HFFc6 (cell line): ENCODE measurements around the gene PRKCE. TPM values are rescaled to one million over a fixed set of nuclear protein-coding genes. Genes with fewer than 3 reads are reported as not detected.

ENCODE experiments used
- DNase-seq: peaks from one replicate; pipeline ENCODE4 v3.0.0-alpha.2; 2018
- H3K27ac Mint-ChIP-seq: 2 replicates; pipeline ENCODE4 v1.8.0; 2020; ENCODE audit warnings: mild to moderate bottlenecking, mixed read lengths
- H3K27me3 Mint-ChIP-seq: 2 replicates; pipeline ENCODE4 v1.8.0; 2021; ENCODE audit warnings: mild to moderate bottlenecking, moderate library complexity, mixed read lengths; ENCODE audit not compliant: insufficient read depth
- H3K36me3 Mint-ChIP-seq: 2 replicates; pipeline ENCODE4 v1.8.0; 2021; ENCODE audit warnings: low read depth, mixed read lengths
- H3K4me1 Mint-ChIP-seq: 2 replicates; pipeline ENCODE4 v1.8.0; 2020; ENCODE audit warnings: low read depth, mixed read lengths
- H3K4me3 Mint-ChIP-seq: 2 replicates; pipeline ENCODE4 v1.8.0; 2020; ENCODE audit warnings: mild to moderate bottlenecking, moderate library complexity, mixed read lengths
- H3K9me3 Mint-ChIP-seq: 2 replicates; pipeline ENCODE4 v1.8.0; 2020; ENCODE audit warnings: mild to moderate bottlenecking, mixed read lengths
- CTCF ChIP-seq: fragments of 200-600 bp; sonication (generic); IDR thresholded peaks from 2 replicates; pipeline ENCODE4 v1.5.0; 2021; ENCODE audit warnings: antibody characterized with exemption, mild to moderate bottlenecking
- total RNA-seq, 6 experiments: library from RNA; stranded (reverse); fragmentation: NEBNext Ultra II Directional; extraction: Animal tissue kit (Norgen Biotek cat#: 25700); gene quantifications; 2 replicates in 1 of 6; 3 replicates in 5 of 6; pipeline ENCODE4 v1.2.3, GENCODE V29; 2021

Gene PRKCE
- total RNA-seq, 6 experiments from 2014 or later = 10.8 to 13.7 (median 12.0) TPM

DNA sequence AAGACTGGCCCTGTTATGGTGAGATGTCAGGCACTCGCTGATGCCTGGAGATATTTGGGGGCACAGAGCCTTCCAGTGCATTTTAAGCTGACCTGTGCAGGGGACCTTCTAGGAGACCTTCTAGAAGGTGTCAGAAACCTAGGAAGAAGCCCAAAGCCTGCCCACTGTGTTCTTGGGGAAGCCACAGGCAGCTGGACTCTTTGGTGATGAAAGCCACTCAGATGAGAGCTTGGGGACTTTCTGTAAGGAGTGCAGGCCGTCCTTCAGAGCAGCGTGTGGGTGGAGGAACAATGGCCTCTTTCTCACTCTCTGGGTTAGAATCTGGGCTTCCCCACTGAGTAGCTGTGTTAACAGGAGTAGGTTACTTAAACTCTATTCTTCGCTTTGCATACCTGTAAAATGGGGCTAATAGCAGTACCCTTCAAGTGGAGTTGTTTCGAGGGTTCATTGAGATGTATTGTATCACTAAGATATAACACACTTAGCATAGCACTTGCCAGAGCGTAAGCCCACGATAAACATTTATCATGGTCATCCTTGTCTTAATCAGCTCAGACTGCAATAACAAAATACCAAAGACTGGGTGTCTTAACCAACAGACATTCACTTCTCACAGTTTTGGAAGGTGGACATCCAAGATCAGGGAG is 323.4 kb downstream of the PRKCE start:
- Mint-ChIP-seq H3K36me3 (no peaks in the 10 kb centered on the region), H3K27ac (no peak overlapping the region)

GRCh38 chr2:45975752-45976517 is 324.5 kb downstream of the PRKCE start:
- Mint-ChIP-seq H3K36me3 (no peaks in the 10 kb centered on the region), H3K9me3 (no peaks in the 10 kb centered on the region), H3K4me3 (no peak overlapping the region), H3K27me3 (no peaks in the 10 kb centered on the region; the same call in 1 of the 2 replicates), H3K4me1 (0 out of 2 replicates have a peak, but pooled peaks cover 4% of the 10 kb centered on the region), H3K27ac (no peak overlapping the region)
- DNase-seq = no peak
- TF ChIP-seq CTCF = no peak

More for the DNA sequence above, 323.4 kb downstream of the PRKCE start:
- Mint-ChIP-seq H3K9me3 (no peaks in the 10 kb centered on the region), H3K4me3 (no peak overlapping the region), H3K4me1 (peaks cover 6% of the 10 kb centered on the region), H3K27me3 (no peaks in the 10 kb centered on the region; the same call in 1 of the 2 replicates)
- no peak for DNase-seq
- TF ChIP-seq CTCF = no peak

- no peaks in the 10 kb centered on the region for H3K9me3 Mint-ChIP-seq
- no peak overlapping the region for H3K4me3 Mint-ChIP-seq
- no peak for DNase-seq
- peaks cover 6% of the 10 kb centered on the region; the same call in 1 of the 2 replicates for H3K36me3 Mint-ChIP-seq
- TF ChIP-seq CTCF = no peak
- no peaks in the 10 kb centered on the region for H3K4me1 Mint-ChIP-seq
- H3K27me3 Mint-ChIP-seq = no peaks in the 10 kb centered on the region
- H3K27ac Mint-ChIP-seq = no peak overlapping the region
These were observed 326.9 kb downstream of the PRKCE start for GRCh38 chr2:45978302-45978859.

DNA sequence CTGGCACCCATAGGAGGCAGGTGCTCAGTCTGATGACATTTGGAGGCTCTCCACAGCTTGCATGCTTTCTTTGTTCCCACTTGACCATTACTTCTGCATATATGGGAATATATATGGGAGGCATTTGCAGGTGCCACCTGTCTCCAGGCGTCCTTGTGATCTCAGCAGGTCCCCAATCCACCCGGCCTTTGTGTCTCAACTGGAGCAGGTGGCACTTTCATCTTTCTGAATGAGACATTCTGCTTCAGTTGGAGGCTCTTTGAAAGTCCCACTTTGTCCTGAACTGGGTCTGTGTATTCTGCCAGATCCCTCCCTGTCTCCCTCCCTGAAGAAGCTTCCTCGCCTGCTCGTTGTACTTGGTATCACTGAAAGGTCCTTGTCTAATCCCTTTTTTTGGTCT is 327.6 kb downstream of the PRKCE start:
- no peak for DNase-seq
- H3K4me3 Mint-ChIP-seq = no peak overlapping the region
- no peaks in the 10 kb centered on the region for H3K27me3 Mint-ChIP-seq
- H3K27ac Mint-ChIP-seq = no peak overlapping the region
- no peak for TF ChIP-seq CTCF
- H3K9me3 Mint-ChIP-seq = no peaks in the 10 kb centered on the region
- H3K4me1 Mint-ChIP-seq = no peaks in the 10 kb centered on the region
- peaks cover 6% of the 10 kb centered on the region; the same call in 1 of the 2 replicates for H3K36me3 Mint-ChIP-seq

GRCh38 chr2:45980161-45980865 is 328.8 kb downstream of the PRKCE start:
- H3K36me3 Mint-ChIP-seq = peaks cover 6% of the 10 kb centered on the region; the same call in 1 of the 2 replicates
- no peak overlapping the region for H3K4me3 Mint-ChIP-seq
- no peak for TF ChIP-seq CTCF
- H3K27me3 Mint-ChIP-seq = no peaks in the 10 kb centered on the region
- H3K27ac Mint-ChIP-seq = no peak overlapping the region
- no peak for DNase-seq
- no peaks in the 10 kb centered on the region for H3K4me1 Mint-ChIP-seq
- H3K9me3 Mint-ChIP-seq = no peaks in the 10 kb centered on the region
